Measurements from ENCODE around the gene IL17C.

Gene IL17C

GRCh38 chr16:88642881-88643643 is 4.7 kb downstream of the IL17C start:
- Histone ChIP-seq H3K36me3 (ENCODE audit: insufficient read depth, low read length) (peaks cover 55% of the 10 kb centered on the region), H3K4me2 (ENCODE audit: low read length) (no peak overlapping the region), H3K9me3 (ENCODE audit: low read length) (no peaks in the 10 kb centered on the region), H3K79me2 (ENCODE audit: insufficient read depth, low read length) (no peaks in the 10 kb centered on the region), H3K9ac (ENCODE audit: low read length) (no peak overlapping the region), H3K4me3 (ENCODE audit: low read depth, low read length, poor library complexity, severe bottlenecking) (no peak overlapping the region), H3K27me3 (ENCODE audit: insufficient read depth, low read length) (peaks cover 16% of the 10 kb centered on the region), H3K4me1 (ENCODE audit: insufficient read depth, low read length, severe bottlenecking) (peaks cover 17% of the 10 kb centered on the region), H3K9me2 (ENCODE audit: low read depth, low read length) (no peaks in the 10 kb centered on the region), H3F3A (ENCODE audit: insufficient read depth, low read length) (no peaks in the 10 kb centered on the region), H4K20me1 (ENCODE audit: insufficient read depth, low read length) (no peaks in the 10 kb centered on the region), H2AFZ (ENCODE audit: low read length) (no peak overlapping the region), H3K27ac (ENCODE audit: low read depth, low read length, poor library complexity, severe bottlenecking) (no peak overlapping the region)
- TF ChIP-seq CTCF (IDR thresholded peaks at IDR 0.05; ENCODE audit: low read length) (no peak), EZH2 (IDR thresholded peaks at IDR 0.05; ENCODE audit: borderline replicate concordance, low read length) (no peak)

- Histone ChIP-seq H3K36me3 (ENCODE audit: insufficient read depth, low read length) (peaks cover 60% of the 10 kb centered on the region), H3K9me2 (ENCODE audit: low read depth, low read length) (no peaks in the 10 kb centered on the region), H3K27ac (ENCODE audit: low read depth, low read length, poor library complexity, severe bottlenecking) (no peak overlapping the region), H3K79me2 (ENCODE audit: insufficient read depth, low read length) (no peaks in the 10 kb centered on the region), H3K4me3 (ENCODE audit: low read depth, low read length, poor library complexity, severe bottlenecking) (no peak overlapping the region), H3K27me3 (ENCODE audit: insufficient read depth, low read length) (peaks cover 16% of the 10 kb centered on the region), H4K20me1 (ENCODE audit: insufficient read depth, low read length) (no peaks in the 10 kb centered on the region), H2AFZ (ENCODE audit: low read length) (no peak overlapping the region), H3K9ac (ENCODE audit: low read length) (no peak overlapping the region), H3K4me1 (ENCODE audit: insufficient read depth, low read length, severe bottlenecking) (peaks cover 17% of the 10 kb centered on the region), H3K4me2 (ENCODE audit: low read length) (no peak overlapping the region), H3F3A (ENCODE audit: insufficient read depth, low read length) (no peaks in the 10 kb centered on the region), H3K9me3 (ENCODE audit: low read length) (no peaks in the 10 kb centered on the region)
- TF ChIP-seq CTCF (IDR thresholded peaks at IDR 0.05; ENCODE audit: low read length) (no peak), EZH2 (IDR thresholded peaks at IDR 0.05; ENCODE audit: borderline replicate concordance, low read length) (no peak)
These were observed 5.2 kb downstream of the IL17C start for GRCh38 chr16:88643644-88643932.

- Histone ChIP-seq H3K4me1 (ENCODE audit: insufficient read depth, low read length, severe bottlenecking) (peaks cover 22% of the 10 kb centered on the region), H3K9me3 (ENCODE audit: low read length) (no peaks in the 10 kb centered on the region), H3K36me3 (ENCODE audit: insufficient read depth, low read length) (peaks cover 77% of the 10 kb centered on the region), H2AFZ (ENCODE audit: low read length) (no peak overlapping the region), H3K79me2 (ENCODE audit: insufficient read depth, low read length) (no peaks in the 10 kb centered on the region), H3K9ac (ENCODE audit: low read length) (no peak overlapping the region), H3K9me2 (ENCODE audit: low read depth, low read length) (no peaks in the 10 kb centered on the region), H3K4me2 (ENCODE audit: low read length) (no peak overlapping the region), H3K27me3 (ENCODE audit: insufficient read depth, low read length) (peaks cover 5% of the 10 kb centered on the region), H3K4me3 (ENCODE audit: low read depth, low read length, poor library complexity, severe bottlenecking) (no peak overlapping the region), H3K27ac (ENCODE audit: low read depth, low read length, poor library complexity, severe bottlenecking) (no peak overlapping the region), H3F3A (ENCODE audit: insufficient read depth, low read length) (no peaks in the 10 kb centered on the region), H4K20me1 (ENCODE audit: insufficient read depth, low read length) (no peaks in the 10 kb centered on the region)
- TF ChIP-seq EZH2 (IDR thresholded peaks at IDR 0.05; ENCODE audit: borderline replicate concordance, low read length) (no peak), CTCF (IDR thresholded peaks at IDR 0.05; ENCODE audit: low read length) (no peak)
These were observed 7.1 kb downstream of the IL17C start for GRCh38 chr16:88645455-88645854.
